Measurements from ENCODE around the gene AIPL1.

The AIPL1 gene

GRCh38 chr17:6470146-6470718 is 35.3 kb upstream of the AIPL1 start:
- no peak for DNase-seq (ENCODE audit: low read depth)
- TF ChIP-seq MYC (IDR thresholded peaks at IDR 0.05; ENCODE audit: low read depth, low read length) (no peak), CTCF (IDR thresholded peaks at IDR 0.05; ENCODE audit: low read depth, low read length) (no peak), POLR2A (IDR thresholded peaks at IDR 0.05; ENCODE audit: extremely low read depth, insufficient read length) (no peak), MAX (IDR thresholded peaks at IDR 0.05; ENCODE audit: low read depth, low read length) (no peak)
- H3K4me3 ChIP-seq (ENCODE audit: low read depth, low read length): no peak overlapping the region

GRCh38 chr17:6468051-6468790 is 33.3 kb upstream of the AIPL1 start:
- TF ChIP-seq CTCF (IDR thresholded peaks at IDR 0.05; ENCODE audit: low read depth, low read length) (no peak), MYC (IDR thresholded peaks at IDR 0.05; ENCODE audit: low read depth, low read length) (no peak), POLR2A (IDR thresholded peaks at IDR 0.05; ENCODE audit: extremely low read depth, insufficient read length) (no peak), MAX (IDR thresholded peaks at IDR 0.05; ENCODE audit: low read depth, low read length) (no peak)
- no peak overlapping the region for H3K4me3 ChIP-seq (ENCODE audit: low read depth, low read length)
- no peak for DNase-seq (ENCODE audit: low read depth)

- no peak for TF ChIP-seq MAX (IDR thresholded peaks at IDR 0.05; ENCODE audit: low read depth, low read length)
- DNase-seq (ENCODE audit: low read depth): no peak
- no peak overlapping the region for H3K4me3 ChIP-seq (ENCODE audit: low read depth, low read length)
Measured at GRCh38 chr17:6467567-6467966, 32.6 kb upstream of the AIPL1 start.

- no peak for TF ChIP-seq MAX (IDR thresholded peaks at IDR 0.05; ENCODE audit: low read depth, low read length)
- TF ChIP-seq MYC (IDR thresholded peaks at IDR 0.05; ENCODE audit: low read depth, low read length): no peak
- no peak for TF ChIP-seq CTCF (IDR thresholded peaks at IDR 0.05; ENCODE audit: low read depth, low read length)
- TF ChIP-seq POLR2A (IDR thresholded peaks at IDR 0.05; ENCODE audit: extremely low read depth, insufficient read length): no peak
- DNase-seq (ENCODE audit: low read depth): no peak
- no peak overlapping the region for H3K4me3 ChIP-seq (ENCODE audit: low read depth, low read length)
Measured at GRCh38 chr17:6465206-6466003, 30.5 kb upstream of the AIPL1 start.

- TF ChIP-seq CTCF (IDR thresholded peaks at IDR 0.05; ENCODE audit: low read depth, low read length) (no peak), MYC (IDR thresholded peaks at IDR 0.05; ENCODE audit: low read depth, low read length) (no peak), MAX (IDR thresholded peaks at IDR 0.05; ENCODE audit: low read depth, low read length) (no peak), POLR2A (IDR thresholded peaks at IDR 0.05; ENCODE audit: extremely low read depth, insufficient read length) (no peak)
- DNase-seq (ENCODE audit: low read depth): peak; percentile 15
- H3K4me3 ChIP-seq (ENCODE audit: low read depth, low read length): no peak overlapping the region
Measured at GRCh38 chr17:6464446-6465041, 29.6 kb upstream of the AIPL1 start.
